Upper lobe of left lung (tissue), 4 donors: ENCODE measurements around the gene ZNF407.

Experiments
- CTCF ChIP-seq, 6 experiments: fragments of 450-650 bp in 4 of 6; fragments of 200-600 bp in 2 of 6; sonication (generic) in 2 of 6; IDR thresholded peaks; one replicate each; pipeline ENCODE4 v1.5.1; 2016 to 2019; ENCODE audit warnings: antibody characterized with exemption in 6 of 6
- EP300 ChIP-seq, 4 donors: sonication (generic); formaldehyde crosslinking; IDR thresholded peaks; one replicate each; pipeline ENCODE4 v1.5.1; 2017; ENCODE audit warnings: antibody characterized with exemption in 4 of 4, control low read depth in 2 of 4
- POLR2AphosphoS5 ChIP-seq, 2 donors: sonication (generic); formaldehyde crosslinking; IDR thresholded peaks; one replicate each; pipeline ENCODE4 v1.5.1; 2017; ENCODE audit warnings: antibody characterized with exemption in 2 of 2

GRCh38 chr18:74803769-74804168 is 206.1 kb downstream of the ZNF407 start:
- TF ChIP-seq CTCF (IDR thresholded peaks at IDR 0.05) (no peak), EP300 (IDR thresholded peaks at IDR 0.05) (no peak), POLR2AphosphoS5 (IDR thresholded peaks at IDR 0.05) (no peak)
